HFF-Myc (cell line): ENCODE data around the gene SLC4A4.
A peak's percentile ranks its signal among the peaks of the same experiment; 100 is the strongest.

ENCODE experiments used
- DNase-seq: peaks from one replicate; pipeline ENCODE4 v3.0.0-alpha.2; 2011; ENCODE audit warnings: low read depth; ENCODE audit errors: extremely low read depth
- H3K4me3 ChIP-seq: replicated peaks from 2 replicates; pipeline ENCODE4 v1.5.1; 2011; ENCODE audit warnings: low read depth, mild to moderate bottlenecking, control low read depth, low read length
- CTCF ChIP-seq: IDR thresholded peaks from 2 replicates; pipeline ENCODE4 v1.5.1; 2012; ENCODE audit warnings: mild to moderate bottlenecking, low read depth, low read length, control low read depth; ENCODE audit errors: missing control alignments

The SLC4A4 gene

GRCh38 chr4:71338846-71339593 lies at the start of gene SLC4A4:
Gene SLC4A4 (plus strand): TSS chr4:71339020.
- peak; percentile 15 for DNase-seq
- TF ChIP-seq CTCF: no peak
- no peak within 1 kb of the TSS for H3K4me3 ChIP-seq

- DNase-seq: no peak
- H3K4me3 ChIP-seq: no peak overlapping the region
- TF ChIP-seq CTCF: no peak
These were observed 48.7 kb upstream of the SLC4A4 start for GRCh38 chr4:71290074-71290473.

- no peak overlapping the region for H3K4me3 ChIP-seq
- no peak for TF ChIP-seq CTCF
- DNase-seq: no peak
These were observed 48.3 kb upstream of the SLC4A4 start for GRCh38 chr4:71290476-71290875.

GRCh38 chr4:71292228-71292627 lies 46.6 kb upstream of the SLC4A4 start:
- no peak for TF ChIP-seq CTCF
- H3K4me3 ChIP-seq: no peak overlapping the region
- DNase-seq: no peak

- no peak for TF ChIP-seq CTCF
- no peak for DNase-seq
- H3K4me3 ChIP-seq: no peak overlapping the region
These were observed 45.1 kb upstream of the SLC4A4 start for GRCh38 chr4:71293705-71294104.

- DNase-seq: no peak
- no peak for TF ChIP-seq CTCF
These were observed 44.5 kb upstream of the SLC4A4 start for GRCh38 chr4:71294301-71294700.

GRCh38 chr4:71296945-71297344 lies 41.9 kb upstream of the SLC4A4 start:
- no peak for DNase-seq
- TF ChIP-seq CTCF: no peak
- no peak overlapping the region for H3K4me3 ChIP-seq

More at GRCh38 chr4:71294301-71294700, 44.5 kb upstream of the SLC4A4 start:
- no peak overlapping the region for H3K4me3 ChIP-seq
